Stimulated activated naive CD8-positive, alpha-beta T cell treated with anti-CD3 and anti-CD28 coated beads, Interleukin-15, amount 100 ng/mL, for 72 hours (primary cell): Measurements from ENCODE around the gene WDHD1.
"Not testable (repeated sequence)": the region's sequence is repeated elsewhere in the genome, so short reads cannot be mapped to it uniquely, and the experiment has no call there.

Source experiments
- ATAC-seq: fragments of 150-1000 bp; cut with Tn5 transposase; 2 replicates; pipeline ENCODE4 v1.10.0; 2021; ENCODE audit warnings: mild to moderate bottlenecking, moderate library complexity
- DNase-seq, 2 donors: peaks; one replicate each; pipeline ENCODE4 v3.0.0; 2021 to 2022
- H3K27ac Mint-ChIP-seq, 2 donors: one replicate each; pipeline ENCODE4 v1.8.0; 2022; ENCODE audit warnings: mild to moderate bottlenecking in 2 of 2, mixed read lengths in 2 of 2, moderate library complexity in 2 of 2
- H3K27me3 Mint-ChIP-seq: one replicate; pipeline ENCODE4 v1.8.0; 2022; ENCODE audit warnings: mixed read lengths
- H3K4me1 Mint-ChIP-seq: one replicate; pipeline ENCODE4 v1.8.0; 2022; ENCODE audit warnings: mild to moderate bottlenecking, mixed read lengths
- H3K4me3 Mint-ChIP-seq, 2 donors: one replicate each; pipeline ENCODE4 v1.8.0; 2022; ENCODE audit warnings: mild to moderate bottlenecking in 2 of 2, mixed read lengths in 2 of 2, moderate library complexity in 1 of 2
- H3K9me3 Mint-ChIP-seq, 2 donors: one replicate each; pipeline ENCODE4 v1.8.0; 2022; ENCODE audit warnings: mixed read lengths in 2 of 2

WDHD1 gene

GRCh38 chr14:54916101-54916500 lies 110.8 kb downstream of the WDHD1 start:
- Mint-ChIP-seq H3K27me3 (no peaks in the 10 kb centered on the region), H3K9me3 (no peaks in the 10 kb centered on the region), H3K4me3 (no peak overlapping the region), H3K4me1 (no peaks in the 10 kb centered on the region), H3K27ac (no peak overlapping the region)
- ATAC-seq (no peak), DNase-seq (no peak)

GRCh38 chr14:54909817-54910558 lies 116.9 kb downstream of the WDHD1 start:
- H3K27me3 Mint-ChIP-seq, result no peaks in the 10 kb centered on the region
- H3K27ac Mint-ChIP-seq, result no peak overlapping the region
- ATAC-seq (no peak), DNase-seq (no peak)
- H3K9me3 Mint-ChIP-seq, result no peaks in the 10 kb centered on the region
- H3K4me3 Mint-ChIP-seq, result no peak overlapping the region
- H3K4me1 Mint-ChIP-seq, result peaks cover 25% of the 10 kb centered on the region

GRCh38 chr14:54908973-54909372 lies 117.9 kb downstream of the WDHD1 start:
- Mint-ChIP-seq H3K27ac (peak overlapping the region in 1 of 2 donors; percentile 10), H3K4me1 (peaks cover 25% of the 10 kb centered on the region)
- not testable (repeated sequence) for ATAC-seq

GRCh38 chr14:54908190-54908589 lies 118.7 kb downstream of the WDHD1 start:
- DNase-seq (no peak), ATAC-seq (peak; percentile 74)
- peak overlapping the region; percentile 44 to 57 for H3K4me3 Mint-ChIP-seq
- no peaks in the 10 kb centered on the region for H3K9me3 Mint-ChIP-seq
- peaks cover 25% of the 10 kb centered on the region for H3K4me1 Mint-ChIP-seq
- H3K27ac Mint-ChIP-seq, result peak overlapping the region; percentile 20 to 36
- H3K27me3 Mint-ChIP-seq, result no peaks in the 10 kb centered on the region

More at GRCh38 chr14:54908973-54909372, 117.9 kb downstream of the WDHD1 start:
- H3K9me3 Mint-ChIP-seq, DNase-seq, H3K4me3 Mint-ChIP-seq, H3K27me3 Mint-ChIP-seq: not testable (repeated sequence)

GRCh38 chr14:54906075-54906474 lies 120.8 kb downstream of the WDHD1 start:
- ATAC-seq (no peak), DNase-seq (no peak)
- Mint-ChIP-seq H3K27ac (no peak overlapping the region), H3K27me3 (no peaks in the 10 kb centered on the region), H3K4me3 (no peak overlapping the region), H3K9me3 (no peaks in the 10 kb centered on the region), H3K4me1 (peaks cover 25% of the 10 kb centered on the region)

- Mint-ChIP-seq H3K9me3 (no peaks in the 10 kb centered on the region), H3K27ac (peak within 1 kb of the TSS; percentile 90), H3K4me1 (peaks cover 34% of the 10 kb centered on the region), H3K27me3 (no peaks in the 10 kb centered on the region), H3K4me3 (peak within 1 kb of the TSS; percentile 88 to 89)
- ATAC-seq (peak; percentile 82), DNase-seq (peak; percentile 79 to 85)
These were observed 124.1 kb downstream of the WDHD1 start, which contains the start of gene GCH1 for GRCh38 chr14:54902521-54903420. Gene GCH1, minus strand, starts transcription at chr14:54902826. Its CDS starts 163 bp downstream, at chr14:54902663.

GRCh38 chr14:54902143-54902520 lies 124.8 kb downstream of the WDHD1 start:
- no peaks in the 10 kb centered on the region for H3K9me3 Mint-ChIP-seq
- peak; percentile 85 to 88 for DNase-seq
- H3K4me1 Mint-ChIP-seq, result peaks cover 33% of the 10 kb centered on the region
- ATAC-seq, result peak; percentile 86
- peak overlapping the region; percentile 88 to 89 for H3K4me3 Mint-ChIP-seq
- H3K27ac Mint-ChIP-seq, result peak overlapping the region in 1 of 2 donors; percentile 89
- no peaks in the 10 kb centered on the region for H3K27me3 Mint-ChIP-seq

- ATAC-seq (no peak), DNase-seq (peak; percentile 17 to 24)
- H3K27ac Mint-ChIP-seq, result peak overlapping the region; percentile 95
- H3K4me3 Mint-ChIP-seq, result peak overlapping the region; percentile 88 to 89
- H3K4me1 Mint-ChIP-seq, result peaks cover 33% of the 10 kb centered on the region
- H3K9me3 Mint-ChIP-seq, result no peaks in the 10 kb centered on the region
- H3K27me3 Mint-ChIP-seq, result no peaks in the 10 kb centered on the region
These were observed 125.3 kb downstream of the WDHD1 start for GRCh38 chr14:54901380-54902142.

- Mint-ChIP-seq H3K9me3 (no peaks in the 10 kb centered on the region), H3K27ac (no peak overlapping the region), H3K27me3 (no peaks in the 10 kb centered on the region), H3K4me1 (peaks cover 35% of the 10 kb centered on the region), H3K4me3 (peak overlapping the region in 1 of 2 donors; percentile 4)
- ATAC-seq (no peak), DNase-seq (no peak)
These were observed 127.3 kb downstream of the WDHD1 start for GRCh38 chr14:54899573-54899972.

GRCh38 chr14:54897809-54898555 lies 128.9 kb downstream of the WDHD1 start:
- H3K27ac Mint-ChIP-seq, H3K27me3 Mint-ChIP-seq, H3K9me3 Mint-ChIP-seq, DNase-seq, H3K4me3 Mint-ChIP-seq, ATAC-seq: not testable (repeated sequence)
- H3K4me1 Mint-ChIP-seq, result peaks cover 41% of the 10 kb centered on the region

GRCh38 chr14:54895683-54896082 lies 131.2 kb downstream of the WDHD1 start:
- ATAC-seq (no peak), DNase-seq (no peak)
- H3K27ac Mint-ChIP-seq, result no peak overlapping the region
- H3K4me3 Mint-ChIP-seq, result no peak overlapping the region
- no peaks in the 10 kb centered on the region for H3K9me3 Mint-ChIP-seq
- peaks cover 48% of the 10 kb centered on the region for H3K4me1 Mint-ChIP-seq
- H3K27me3 Mint-ChIP-seq, result no peaks in the 10 kb centered on the region

- Mint-ChIP-seq H3K4me1 (peaks cover 46% of the 10 kb centered on the region), H3K4me3 (no peak overlapping the region), H3K9me3 (no peaks in the 10 kb centered on the region), H3K27ac (no peak overlapping the region), H3K27me3 (no peaks in the 10 kb centered on the region)
- no peak for DNase-seq
- no peak for ATAC-seq
These were observed 131.9 kb downstream of the WDHD1 start for GRCh38 chr14:54894995-54895394.

GRCh38 chr14:54893151-54893760 lies 133.6 kb downstream of the WDHD1 start:
- no peaks in the 10 kb centered on the region for H3K27me3 Mint-ChIP-seq
- no peak overlapping the region for H3K27ac Mint-ChIP-seq
- no peaks in the 10 kb centered on the region for H3K9me3 Mint-ChIP-seq
- DNase-seq (no peak), ATAC-seq (peak; percentile 66)
- peaks cover 57% of the 10 kb centered on the region for H3K4me1 Mint-ChIP-seq
- no peak overlapping the region for H3K4me3 Mint-ChIP-seq

GRCh38 chr14:54891471-54892245 lies 135.2 kb downstream of the WDHD1 start:
- Mint-ChIP-seq H3K27ac (no peak overlapping the region), H3K4me1 (peaks cover 59% of the 10 kb centered on the region), H3K4me3 (no peak overlapping the region)

More at GRCh38 chr14:54891471-54892245, 135.2 kb downstream of the WDHD1 start:
- no peaks in the 10 kb centered on the region for H3K9me3 Mint-ChIP-seq
- ATAC-seq (no peak), DNase-seq (no peak)
- no peaks in the 10 kb centered on the region for H3K27me3 Mint-ChIP-seq
